HCT116 (cell line): Measurements from ENCODE around the gene CELF2. TPM values are rescaled to one million over a fixed set of nuclear protein-coding genes. Genes with fewer than 3 reads are reported as not detected.

Source experiments
- ATAC-seq: fragments of 200-7000 bp; cut with Tn5 transposase; 2 replicates; pipeline ENCODE4 v1.9.1; 2020; ENCODE audit warnings: mild to moderate bottlenecking, moderate library complexity
- BruUV-seq: library from RNA; stranded (reverse); fragments of 400-500 nt; replicated peaks from 2 replicates; lab custom pipeline; 2021; lab: Mats Ljungman, UMichigan
- CTCF ChIA-PET: fragments of 300-600 bp; sonication (Branson Sonifier 250); formaldehyde crosslinking; loops from one replicate; lab custom pipeline; 2021; ENCODE audit warnings: antibody characterized with exemption; lab: Charles Lee
- POLR2A ChIA-PET: fragments of 300-600, 350-600 bp; sonication (Branson Sonifier 250); formaldehyde crosslinking; loops from one replicate; lab custom pipeline; 2021; ENCODE audit warnings: antibody characterized with exemption; lab: Charles Lee
- RAD21 ChIA-PET, 2 experiments: fragments of 300-600 bp; sonication (Branson Sonifier 250); formaldehyde crosslinking; loops; one replicate each; lab custom pipeline; 2023; ENCODE audit warnings: low total read pairs in 2 of 2; ENCODE audit not compliant: uncharacterized antibody in 2 of 2, unreplicated experiment in 2 of 2, low non-redundant PET in 1 of 2; lab: Charles Lee
- DNase-seq: peaks from one replicate; pipeline ENCODE4 v3.0.0-alpha.2; 2010; ENCODE audit warnings: low read depth, low spot score
- H2AFZ ChIP-seq: fragments of 200-600 bp; shearing (Covaris generic), sonication (generic); 2 replicates; pipeline ENCODE4 v1.6.1; 2017; ENCODE audit warnings: low read depth, mixed run types, mixed read lengths, antibody characterized with exemption, low read length; ENCODE audit not compliant: poor library complexity, severe bottlenecking
- H3K27ac ChIP-seq: 2 replicates; pipeline ENCODE4 v1.5.1; 2012; ENCODE audit warnings: low read depth, low read length
- H3K27me3 ChIP-seq: fragments of 200-600 bp; sonication (generic); 2 replicates; pipeline ENCODE4 v1.6.1; 2016; ENCODE audit warnings: mixed run types, low read length, mixed read lengths; ENCODE audit not compliant: insufficient read depth
- H3K36me3 ChIP-seq, 2 experiments: fragments of 200-500 bp in 1 of 2; fragments of 200-600 bp in 1 of 2; sonication (Bioruptor generic) in 1 of 2; sonication (generic) in 1 of 2; 2 replicates each; pipeline versions ENCODE4 v1.5.1 to v1.6.1; 2014 to 2016; ENCODE audit warnings: low read length in 2 of 2, inconsistent platforms in 1 of 2, mixed read lengths in 1 of 2, mixed run types in 1 of 2; ENCODE audit not compliant: insufficient read depth in 2 of 2, control insufficient read depth in 1 of 2
- H3K4me1 ChIP-seq, 2 experiments: fragments of 200-600 bp in 1 of 2; sonication (generic) in 1 of 2; 2 replicates each; pipeline versions ENCODE4 v1.5.1 to v1.6.1; 2012 to 2017; ENCODE audit warnings: low read length in 2 of 2, inconsistent platforms in 1 of 2, mild to moderate bottlenecking in 1 of 2, mixed read lengths in 1 of 2, mixed run types in 1 of 2, moderate library complexity in 1 of 2; ENCODE audit not compliant: insufficient read depth in 2 of 2, control insufficient read depth in 1 of 2
- H3K4me2 ChIP-seq: fragments of 200-600 bp; sonication (generic); 2 replicates; pipeline ENCODE4 v1.6.1; 2017; ENCODE audit warnings: mixed run types, low read length, mixed read lengths
- H3K4me3 ChIP-seq, 2 experiments: fragments of 200-600 bp in 1 of 2; sonication (generic) in 1 of 2; replicated peaks in 1 of 2; 2 replicates each; pipeline ENCODE4 v1.5.1; 2011 to 2016; ENCODE audit warnings: low read length in 2 of 2, control low read depth in 1 of 2, low read depth in 1 of 2, mild to moderate bottlenecking in 1 of 2, mixed read lengths in 1 of 2, mixed run types in 1 of 2
- H3K79me2 ChIP-seq: fragments of 200-600 bp; sonication (generic); 2 replicates; pipeline ENCODE4 v1.6.1; 2017; ENCODE audit warnings: mild to moderate bottlenecking, mixed run types, low read length, moderate library complexity, mixed read lengths; ENCODE audit not compliant: insufficient read depth
- H3K9ac ChIP-seq: fragments of 200-600 bp; sonication (generic); 2 replicates; pipeline ENCODE4 v1.6.1; 2016; ENCODE audit warnings: low read length, mixed read lengths
- H3K9me2 ChIP-seq: fragments of 200-600 bp; sonication (generic), shearing (Covaris generic); 2 replicates; pipeline ENCODE4 v1.6.1; 2017; ENCODE audit warnings: mixed run types, mild to moderate bottlenecking, moderate library complexity; ENCODE audit not compliant: insufficient read depth
- H3K9me3 ChIP-seq, 2 experiments: fragments of 200-500 bp in 1 of 2; fragments of 200-600 bp in 1 of 2; sonication (Bioruptor generic) in 1 of 2; sonication (generic) in 1 of 2; 2 replicates each; pipeline ENCODE4 v1.6.1; 2014 to 2017; ENCODE audit warnings: low read length in 2 of 2, mixed read lengths in 2 of 2, inconsistent platforms in 1 of 2, low read depth in 1 of 2, mild to moderate bottlenecking in 1 of 2, mixed run types in 1 of 2, moderate library complexity in 1 of 2; ENCODE audit not compliant: control insufficient read depth in 1 of 2, insufficient read depth in 1 of 2
- H4K20me1 ChIP-seq: fragments of 200-600 bp; sonication (generic), shearing (Covaris generic); 2 replicates; pipeline ENCODE4 v1.6.1; 2017; ENCODE audit warnings: mixed run types, mild to moderate bottlenecking, moderate library complexity; ENCODE audit not compliant: insufficient read depth
- CEBPB ChIP-seq: IDR thresholded peaks from 2 replicates; pipeline ENCODE4 v1.6.1; 2012; ENCODE audit warnings: low read depth
- JUND ChIP-seq: IDR thresholded peaks from 2 replicates; pipeline ENCODE4 v1.6.1; 2012
- POLR2A ChIP-seq: IDR thresholded peaks from 2 replicates; pipeline ENCODE4 v1.7.0; 2011; ENCODE audit warnings: borderline replicate concordance; ENCODE audit not compliant: insufficient read depth, insufficient read length; ENCODE audit errors: extremely low read depth
- POLR2AphosphoS5 ChIP-seq: IDR thresholded peaks from 2 replicates; pipeline ENCODE4 v1.6.1; 2011; ENCODE audit warnings: mild to moderate bottlenecking, low read depth, low read length, moderate library complexity
- RAD21 ChIP-seq: IDR thresholded peaks from 2 replicates; pipeline ENCODE4 v1.6.1; 2012; ENCODE audit warnings: low read depth, mild to moderate bottlenecking
- SIN3A ChIP-seq: IDR thresholded peaks from 2 replicates; pipeline ENCODE4 v1.6.1; 2012; ENCODE audit warnings: low read depth
- SP1 ChIP-seq: IDR thresholded peaks from 2 replicates; pipeline ENCODE4 v1.6.1; 2012; ENCODE audit warnings: low read depth
- SRF ChIP-seq: IDR thresholded peaks from 2 replicates; pipeline ENCODE4 v1.6.1; 2012; ENCODE audit warnings: low read depth
- YY1 ChIP-seq: IDR thresholded peaks from 2 replicates; pipeline ENCODE4 v1.6.1; 2011; ENCODE audit warnings: low read length, low read depth, moderate library complexity, mild to moderate bottlenecking; ENCODE audit not compliant: insufficient replicate concordance; ENCODE audit errors: extremely low read depth
- ZFX ChIP-seq: fragments of 450-650 bp; IDR thresholded peaks from 2 replicates; pipeline ENCODE4 v1.6.1; 2017
- ZNF274 ChIP-seq: fragments of 200-500 bp; sonication (Bioruptor generic); IDR thresholded peaks from 2 replicates; pipeline ENCODE4 v1.6.1; 2014; ENCODE audit warnings: mild to moderate bottlenecking, low read depth, low read length, inconsistent platforms
- intact Hi-C: fragments of 100-400 bp; cut with micrococcal nuclease; formaldehyde crosslinking; loops from 2 replicates; pipeline ENCODE4 v1.10.0; 2022
- total RNA-seq: library from RNA; stranded (reverse); gene quantifications from one replicate; pipeline ENCODE4 v1.2.1, GENCODE V29; 2021; ENCODE audit not compliant: unreplicated experiment

The CELF2 gene
- total RNA-seq, 1 experiment from 2014 or later = 0.66 TPM

DNA sequence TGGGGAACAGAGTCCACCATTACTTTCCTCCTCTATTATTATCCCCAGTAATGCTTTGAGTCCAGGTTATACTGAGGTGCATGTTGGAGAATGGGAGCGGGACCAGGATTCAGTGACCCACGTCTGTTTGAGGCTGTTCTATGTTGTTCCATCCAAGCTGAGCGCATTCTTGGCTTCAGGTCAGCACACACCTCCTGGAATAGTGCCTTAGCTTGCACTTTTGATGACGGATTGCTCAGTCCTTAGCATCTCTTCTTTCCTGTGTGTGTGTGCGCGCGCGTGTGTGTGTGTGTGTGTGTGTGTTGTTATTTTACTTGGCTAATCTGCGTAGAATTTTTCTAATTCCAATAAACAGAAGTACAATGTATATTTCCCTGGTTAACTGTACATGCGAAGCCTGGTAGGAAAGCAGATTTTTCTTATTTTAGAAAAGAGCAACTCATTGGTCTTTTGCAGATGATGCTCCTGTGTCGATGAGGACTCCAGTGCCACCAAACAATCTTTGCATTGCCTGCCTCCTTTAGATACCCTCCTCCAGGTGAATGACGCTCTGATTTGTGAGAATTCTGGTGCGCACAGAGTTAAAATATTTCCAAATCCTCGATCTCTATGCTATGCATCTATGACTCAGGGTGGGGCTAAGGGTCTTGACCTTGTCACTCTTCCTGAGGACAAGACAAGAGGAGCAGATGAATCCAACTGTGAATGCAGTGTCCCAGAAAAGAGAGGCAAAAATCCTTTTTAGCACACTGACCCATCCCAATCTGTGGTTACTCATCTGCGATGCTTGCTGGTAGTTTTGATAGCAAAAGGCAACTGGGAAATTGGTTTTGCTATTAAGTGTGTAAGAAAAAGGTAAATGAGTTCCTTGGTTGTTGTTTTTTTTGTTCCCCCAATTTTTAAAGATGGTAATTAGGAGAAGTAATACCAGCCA, 13.3 kb upstream of the CELF2 start:
- Histone ChIP-seq H3K9ac (no peak overlapping the region), H3K4me2 (no peak overlapping the region), H3K79me2 (no peaks in the 10 kb centered on the region), H4K20me1 (no peaks in the 10 kb centered on the region), H3K4me1 (no peaks in the 10 kb centered on the region), H2AFZ (no peak overlapping the region), H3K36me3 (no peaks in the 10 kb centered on the region), H3K27ac (no peak overlapping the region), H3K27me3 (no peaks in the 10 kb centered on the region), H3K9me3 (peaks cover 0 to 9% of the 10 kb centered on the region in 2 experiments; a peak in 2 of 4 replicates), H3K4me3 (no peak overlapping the region), H3K9me2 (no peaks in the 10 kb centered on the region)
- RAD21 ChIA-PET = no interaction called here
- TF ChIP-seq YY1 (no peak), ZNF274 (no peak), RAD21 (no peak), POLR2A (no peak), SRF (no peak), JUND (no peak), ZFX (no peak), POLR2AphosphoS5 (no peak), CEBPB (no peak), SIN3A (no peak), SP1 (no peak)
- no peak for ATAC-seq
- no peak for DNase-seq
- CTCF ChIA-PET = no interaction called here
- POLR2A ChIA-PET = no interaction called here
- BruUV-seq = no TSS peak
- intact Hi-C loops = no loop called here
